HEK293 (cell line): Measurements from ENCODE around the gene PDE1C.

Experiments used
- CTCF ChIA-PET: fragments of 350-600 bp; formaldehyde crosslinking; extraction: SDS; loops from one replicate; lab custom pipeline; 2021; ENCODE audit warnings: antibody characterized with exemption; lab: Yijun Ruan, JAX
- POLR2A ChIA-PET: fragments of 300-600 bp; formaldehyde crosslinking; extraction: SDS; loops from one replicate; lab custom pipeline; 2020; ENCODE audit warnings: antibody characterized with exemption, inconsistent platforms; lab: Yijun Ruan, JAX
- H3K27ac ChIP-seq: fragments of 200-500 bp; sonication (Bioruptor generic); 2 replicates; pipeline ENCODE4 v1.5.1; 2014; ENCODE audit warnings: low read depth, low read length, control low read depth, inconsistent platforms; ENCODE audit errors: extremely low read depth
- H3K36me3 ChIP-seq, 2 experiments: fragments of 200-500 bp in 1 of 2; sonication (Bioruptor generic) in 1 of 2; 1 replicate in 1 of 2; 2 replicates in 1 of 2; pipeline ENCODE4 v1.5.1; 2014 to 2017; ENCODE audit warnings: inconsistent platforms in 2 of 2, low read length in 2 of 2; ENCODE audit not compliant: control insufficient read depth in 2 of 2, insufficient read depth in 1 of 2
- H3K4me1 ChIP-seq: fragments of 200-500 bp; sonication (Bioruptor generic); 2 replicates; pipeline ENCODE4 v1.5.1; 2014; ENCODE audit warnings: mild to moderate bottlenecking, low read length, inconsistent platforms; ENCODE audit not compliant: control insufficient read depth, insufficient read depth
- H3K4me3 ChIP-seq: 2 replicates; pipeline ENCODE4 v1.5.1; 2011; ENCODE audit warnings: low read depth, mild to moderate bottlenecking, control low read depth, low read length, moderate library complexity
- H3K9me3 ChIP-seq: fragments of 200-500 bp; sonication (Bioruptor generic); 2 replicates; pipeline ENCODE4 v1.5.1; 2014; ENCODE audit warnings: low read depth, low read length, inconsistent platforms; ENCODE audit not compliant: control insufficient read depth, insufficient read depth
- KLF1 ChIP-seq: fragments of 450-650 bp; formaldehyde crosslinking; IDR thresholded peaks from 2 replicates; pipeline ENCODE4 v1.5.1; 2016; ENCODE audit warnings: missing biosample characterization, missing genetic modification characterization
- PRDM4 ChIP-seq: fragments of 450-650 bp; formaldehyde crosslinking; IDR thresholded peaks from 2 replicates; pipeline ENCODE4 v1.5.1; 2017; ENCODE audit warnings: missing biosample characterization, missing genetic modification characterization
- RBAK ChIP-seq: fragments of 450-650 bp; formaldehyde crosslinking; IDR thresholded peaks from 2 replicates; pipeline ENCODE4 v1.5.1; 2016; ENCODE audit warnings: missing biosample characterization, missing genetic modification characterization
- SETDB1 ChIP-seq: IDR thresholded peaks from one replicate; pipeline ENCODE4 v1.6.1; 2017; ENCODE audit warnings: mild to moderate bottlenecking, low read length, moderate library complexity, mixed read lengths; ENCODE audit not compliant: insufficient read length
- ZBTB1 ChIP-seq: fragments of 450-650 bp; formaldehyde crosslinking; IDR thresholded peaks from 2 replicates; pipeline ENCODE4 v1.5.1; 2016; ENCODE audit warnings: missing biosample characterization, missing genetic modification characterization
- ZBTB26 ChIP-seq: fragments of 450-650 bp; formaldehyde crosslinking; optimal IDR thresholded peaks from 2 replicates; pipeline ENCODE3; 2016; ENCODE audit warnings: missing biosample characterization, mild to moderate bottlenecking, missing genetic modification characterization
- ZBTB6 ChIP-seq: fragments of 450-650 bp; formaldehyde crosslinking; IDR thresholded peaks from 2 replicates; pipeline ENCODE4 v1.5.1; 2017; ENCODE audit warnings: missing biosample characterization, missing genetic modification characterization
- ZIC2 ChIP-seq: fragments of 450-650 bp; formaldehyde crosslinking; IDR thresholded peaks from 2 replicates; pipeline ENCODE4 v1.5.1; 2016; ENCODE audit warnings: missing biosample characterization, missing genetic modification characterization
- ZNF19 ChIP-seq: fragments of 450-650 bp; formaldehyde crosslinking; IDR thresholded peaks from 2 replicates; pipeline ENCODE4; 2016; ENCODE audit warnings: missing biosample characterization, missing genetic modification characterization, low read depth
- ZNF302 ChIP-seq: fragments of 450-650 bp; formaldehyde crosslinking; IDR thresholded peaks from 2 replicates; pipeline ENCODE4 v1.5.1; 2016; ENCODE audit warnings: missing biosample characterization, missing genetic modification characterization, low read depth
- ZNF366 ChIP-seq: fragments of 450-650 bp; formaldehyde crosslinking; conservative IDR thresholded peaks from 2 replicates; pipeline ENCODE4 v1.5.1; 2016; ENCODE audit warnings: missing biosample characterization, missing genetic modification characterization
- ZNF416 ChIP-seq: fragments of 450-650 bp; formaldehyde crosslinking; IDR thresholded peaks from 2 replicates; pipeline ENCODE4 v1.5.1; 2016; ENCODE audit warnings: missing biosample characterization, missing genetic modification characterization
- ZNF449 ChIP-seq: fragments of 450-650 bp; formaldehyde crosslinking; IDR thresholded peaks from 2 replicates; pipeline ENCODE4 v1.5.1; 2017; ENCODE audit warnings: missing biosample characterization, mild to moderate bottlenecking, missing genetic modification characterization, moderate library complexity
- ZNF521 ChIP-seq: fragments of 450-650 bp; formaldehyde crosslinking; IDR thresholded peaks from 2 replicates; pipeline ENCODE4 v1.5.1; 2017; ENCODE audit warnings: missing biosample characterization, mild to moderate bottlenecking, missing genetic modification characterization
- ZNF585B ChIP-seq: fragments of 450-650 bp; formaldehyde crosslinking; IDR thresholded peaks from 2 replicates; pipeline ENCODE4 v1.5.1; 2016; ENCODE audit warnings: missing biosample characterization, missing genetic modification characterization
- ZNF600 ChIP-seq: fragments of 450-650 bp; formaldehyde crosslinking; IDR thresholded peaks from 2 replicates; pipeline ENCODE4 v1.5.1; 2016; ENCODE audit warnings: missing biosample characterization, missing genetic modification characterization
- ZNF624 ChIP-seq: fragments of 450-650 bp; formaldehyde crosslinking; IDR thresholded peaks from 2 replicates; pipeline ENCODE4 v1.5.1; 2017; ENCODE audit warnings: missing biosample characterization, missing genetic modification characterization
- ZNF629 ChIP-seq: fragments of 450-650 bp; formaldehyde crosslinking; IDR thresholded peaks from 2 replicates; pipeline ENCODE4 v1.5.1; 2017; ENCODE audit warnings: missing biosample characterization, missing genetic modification characterization
- ZNF658 ChIP-seq: fragments of 450-650 bp; formaldehyde crosslinking; IDR thresholded peaks from 2 replicates; pipeline ENCODE4; 2016; ENCODE audit warnings: missing biosample characterization, missing genetic modification characterization
- ZNF701 ChIP-seq: fragments of 450-650 bp; formaldehyde crosslinking; IDR thresholded peaks from 2 replicates; pipeline ENCODE4 v1.5.1; 2016; ENCODE audit warnings: missing biosample characterization, missing genetic modification characterization
- ZNF747 ChIP-seq: fragments of 450-650 bp; formaldehyde crosslinking; IDR thresholded peaks from 2 replicates; pipeline ENCODE4 v1.5.1; 2016; ENCODE audit warnings: missing biosample characterization, missing genetic modification characterization
- ZNF792 ChIP-seq: fragments of 450-650 bp; formaldehyde crosslinking; IDR thresholded peaks from 2 replicates; pipeline ENCODE4 v1.5.1; 2016; ENCODE audit warnings: missing biosample characterization, missing genetic modification characterization
- ZNF843 ChIP-seq: fragments of 450-650 bp; formaldehyde crosslinking; IDR thresholded peaks from 2 replicates; pipeline ENCODE4 v1.5.1; 2016; ENCODE audit warnings: missing biosample characterization, missing genetic modification characterization
- TF ChIP-seq, protein P1 (sequence below): fragments of 450-650 bp; formaldehyde crosslinking; IDR thresholded peaks from 2 replicates; pipeline ENCODE4 v1.5.1; 2017; ENCODE audit warnings: missing biosample characterization, missing genetic modification characterization

Gene PDE1C

GRCh38 chr7:31939076-31939475 is 131.1 kb downstream of the PDE1C start:
- TF ChIP-seq ZNF792: no peak
- TF ChIP-seq ZNF302 (tag by site-specific recombination): no peak
- no peak for TF ChIP-seq ZNF585B (tag by site-specific recombination)
- TF ChIP-seq ZNF600 (tag by site-specific recombination): no peak
- no peak for TF ChIP-seq ZNF521 (tag by site-specific recombination)
- TF ChIP-seq ZNF624 (tag by site-specific recombination): no peak
- TF ChIP-seq ZNF658 (tag by site-specific recombination): no peak
- no peak for TF ChIP-seq SETDB1
- TF ChIP-seq ZNF366 (tag by site-specific recombination): no peak
- no peak for TF ChIP-seq ZNF747 (tag by site-specific recombination)
- Histone ChIP-seq H3K27ac (no peak overlapping the region), H3K4me3 (no peak overlapping the region), H3K36me3 (no peaks in the 10 kb centered on the region), H3K9me3 (no peaks in the 10 kb centered on the region), H3K4me1 (no peaks in the 10 kb centered on the region)
- CTCF ChIA-PET: no interaction called here
- POLR2A ChIA-PET: no interaction called here

DNA sequence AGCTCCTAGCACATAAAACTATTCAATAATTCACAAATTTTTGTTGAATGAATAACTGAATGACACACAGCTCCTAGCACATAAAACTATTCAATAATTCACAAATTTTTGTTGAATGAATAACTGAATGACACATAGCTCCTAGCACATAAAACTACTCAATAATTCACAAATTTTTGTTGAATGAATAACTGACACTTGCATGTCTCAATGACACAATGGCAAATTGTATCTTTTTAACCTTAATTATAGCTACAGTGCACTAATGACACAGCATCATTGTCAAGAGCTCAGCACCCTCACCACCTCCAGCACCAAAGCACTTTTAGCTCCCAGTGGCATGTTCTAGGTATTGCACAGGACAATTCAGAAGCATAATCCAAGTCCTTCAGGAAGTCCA is 131.6 kb downstream of the PDE1C start:
- Histone ChIP-seq H3K9me3 (no peaks in the 10 kb centered on the region), H3K27ac (no peak overlapping the region), H3K36me3 (no peaks in the 10 kb centered on the region), H3K4me1 (no peaks in the 10 kb centered on the region)
- no peak for TF ChIP-seq ZNF629 (tag by site-specific recombination)
- no peak for TF ChIP-seq ZNF701
- no peak for TF ChIP-seq ZNF416 (tag by site-specific recombination)
- TF ChIP-seq ZNF449 (tag by site-specific recombination): no peak
- no peak for TF ChIP-seq PRDM4 (tag by site-specific recombination)
- no peak for TF ChIP-seq ZNF843 (tag by site-specific recombination)
- no peak for TF ChIP-seq ZIC2 (tag by site-specific recombination)
- TF ChIP-seq ZBTB26 (tag by site-specific recombination): no peak
- no peak for TF ChIP-seq RBAK
- no peak for TF ChIP-seq ZNF19
- TF ChIP-seq ZBTB6 (tag by site-specific recombination): no peak
- no peak for TF ChIP-seq ZBTB1 (tag by site-specific recombination)
- TF ChIP-seq, protein P1, sequence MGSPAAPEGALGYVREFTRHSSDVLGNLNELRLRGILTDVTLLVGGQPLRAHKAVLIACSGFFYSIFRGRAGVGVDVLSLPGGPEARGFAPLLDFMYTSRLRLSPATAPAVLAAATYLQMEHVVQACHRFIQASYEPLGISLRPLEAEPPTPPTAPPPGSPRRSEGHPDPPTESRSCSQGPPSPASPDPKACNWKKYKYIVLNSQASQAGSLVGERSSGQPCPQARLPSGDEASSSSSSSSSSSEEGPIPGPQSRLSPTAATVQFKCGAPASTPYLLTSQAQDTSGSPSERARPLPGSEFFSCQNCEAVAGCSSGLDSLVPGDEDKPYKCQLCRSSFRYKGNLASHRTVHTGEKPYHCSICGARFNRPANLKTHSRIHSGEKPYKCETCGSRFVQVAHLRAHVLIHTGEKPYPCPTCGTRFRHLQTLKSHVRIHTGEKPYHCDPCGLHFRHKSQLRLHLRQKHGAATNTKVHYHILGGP (tag by site-specific recombination): no peak
- no peak for TF ChIP-seq KLF1
- TF ChIP-seq, all 188 proteins: peak for 0
- H3K4me3 ChIP-seq: no peak overlapping the region
- ChIA-PET CTCF (no interaction called here), POLR2A (no interaction called here)
